Ishikawa (cell line): Measurements from ENCODE around the gene TBC1D22A.

ENCODE experiments used
- CEBPB ChIP-seq: IDR thresholded peaks from 2 replicates; pipeline ENCODE4 v1.6.1; 2012
- CREB1 ChIP-seq: IDR thresholded peaks from 2 replicates; pipeline ENCODE4 v1.6.1; 2012; ENCODE audit warnings: low read depth
- EGR1 ChIP-seq: IDR thresholded peaks from 2 replicates; pipeline ENCODE4 v1.6.1; 2012
- EP300 ChIP-seq: IDR thresholded peaks from 2 replicates; pipeline ENCODE4 v1.6.1; 2012; ENCODE audit warnings: borderline replicate concordance
- FOXM1 ChIP-seq: IDR thresholded peaks from 2 replicates; pipeline ENCODE4 v1.6.1; 2012; ENCODE audit warnings: low read depth, borderline replicate concordance
- MAX ChIP-seq: IDR thresholded peaks from 2 replicates; pipeline ENCODE4 v1.6.1; 2012
- NFIC ChIP-seq: IDR thresholded peaks from 2 replicates; pipeline ENCODE4 v1.6.1; 2012
- RAD21 ChIP-seq: IDR thresholded peaks from 2 replicates; pipeline ENCODE4 v1.6.1; 2012; ENCODE audit warnings: low read depth
- REST ChIP-seq: IDR thresholded peaks from 2 replicates; pipeline ENCODE4 v1.6.1; 2012; ENCODE audit warnings: low read depth, mild to moderate bottlenecking
- TAF1 ChIP-seq: IDR thresholded peaks from 2 replicates; pipeline ENCODE4 v1.6.1; 2012; ENCODE audit warnings: low read depth, mild to moderate bottlenecking
- TCF12 ChIP-seq: IDR thresholded peaks from 2 replicates; pipeline ENCODE4 v1.6.1; 2012; ENCODE audit warnings: low read depth
- TEAD4 ChIP-seq: IDR thresholded peaks from 2 replicates; pipeline ENCODE4 v1.6.1; 2012
- YY1 ChIP-seq: IDR thresholded peaks from 2 replicates; pipeline ENCODE4 v1.6.1; 2012; ENCODE audit warnings: low read depth
- ZBTB7A ChIP-seq: IDR thresholded peaks from 2 replicates; pipeline ENCODE4 v1.6.1; 2012; ENCODE audit warnings: low read depth
- TF ChIP-seq, protein P1 (sequence below): IDR thresholded peaks from 2 replicates; pipeline ENCODE4 v1.6.1; 2012

The TBC1D22A gene

DNA sequence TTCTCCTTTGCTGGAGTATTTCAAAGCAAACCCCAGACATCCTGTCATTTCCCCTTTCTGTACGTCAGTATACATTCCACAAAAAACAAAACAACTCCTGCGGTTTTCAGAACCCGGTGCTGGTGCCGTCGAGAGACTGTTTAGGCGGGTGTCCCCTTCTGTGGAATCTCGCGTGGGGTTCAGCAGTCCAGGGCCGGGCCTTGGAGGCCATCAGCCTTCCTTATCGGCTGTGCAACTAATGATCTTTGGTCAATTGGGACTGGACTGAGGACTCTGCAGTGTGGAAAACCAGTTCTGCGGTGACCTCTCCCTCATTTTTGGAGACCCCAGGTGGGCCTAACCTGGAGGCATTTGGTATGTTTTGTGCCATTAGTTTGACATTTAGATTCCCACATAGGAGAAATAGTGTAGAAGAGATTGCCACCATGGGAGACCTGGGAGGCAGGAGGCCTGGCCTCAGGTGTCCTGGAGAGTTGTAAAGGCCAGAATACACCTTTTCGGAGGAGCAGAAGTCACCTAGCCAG is 84.4 kb downstream of the TBC1D22A start:
- TF ChIP-seq RAD21 (no peak), TEAD4 (no peak), MAX (no peak), TCF12 (no peak), CEBPB (no peak), ZBTB7A (no peak), EP300 (no peak), EGR1 (no peak), CREB1 (no peak), REST (no peak), TAF1 (no peak), FOXM1 (no peak)
- TF ChIP-seq, protein P1, sequence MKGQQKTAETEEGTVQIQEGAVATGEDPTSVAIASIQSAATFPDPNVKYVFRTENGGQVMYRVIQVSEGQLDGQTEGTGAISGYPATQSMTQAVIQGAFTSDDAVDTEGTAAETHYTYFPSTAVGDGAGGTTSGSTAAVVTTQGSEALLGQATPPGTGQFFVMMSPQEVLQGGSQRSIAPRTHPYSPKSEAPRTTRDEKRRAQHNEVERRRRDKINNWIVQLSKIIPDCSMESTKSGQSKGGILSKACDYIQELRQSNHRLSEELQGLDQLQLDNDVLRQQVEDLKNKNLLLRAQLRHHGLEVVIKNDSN = no peak

DNA sequence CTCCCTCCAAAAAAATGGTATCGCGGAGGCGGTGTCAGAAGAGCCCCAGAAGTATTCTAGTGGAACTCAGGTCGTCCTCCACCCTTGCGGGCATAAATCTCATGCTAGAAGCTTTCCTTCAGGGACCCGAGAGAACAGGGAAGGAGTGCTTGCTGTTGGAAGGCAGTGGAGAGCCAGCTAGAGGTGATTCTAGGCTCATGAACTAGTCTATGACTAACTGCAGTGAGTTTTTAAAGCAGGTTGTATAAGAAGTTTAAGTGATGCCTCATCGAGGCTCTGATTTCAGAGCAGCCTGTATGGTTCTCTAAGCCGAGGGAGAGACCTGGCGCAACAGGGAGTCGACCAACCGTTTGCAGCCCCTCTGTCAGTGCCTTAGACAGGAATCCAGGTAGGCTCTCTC is 85.7 kb downstream of the TBC1D22A start:
- no peak for TF ChIP-seq FOXM1
- no peak for TF ChIP-seq CREB1
- TF ChIP-seq EGR1 = no peak
- TF ChIP-seq REST = no peak
- no peak for TF ChIP-seq MAX
- no peak for TF ChIP-seq CEBPB
- no peak for TF ChIP-seq RAD21
- TF ChIP-seq TCF12 = no peak
- TF ChIP-seq YY1 = no peak
- TF ChIP-seq, protein P1 = no peak
- no peak for TF ChIP-seq EP300
- TF ChIP-seq TAF1 = no peak
- TF ChIP-seq ZBTB7A = no peak
- no peak for TF ChIP-seq NFIC
- TF ChIP-seq TEAD4 = no peak

- TF ChIP-seq CEBPB (no peak), FOXM1 (no peak), YY1 (no peak)
Observed at GRCh38 chr22:46849101-46849500, 86.7 kb downstream of the TBC1D22A start.

DNA sequence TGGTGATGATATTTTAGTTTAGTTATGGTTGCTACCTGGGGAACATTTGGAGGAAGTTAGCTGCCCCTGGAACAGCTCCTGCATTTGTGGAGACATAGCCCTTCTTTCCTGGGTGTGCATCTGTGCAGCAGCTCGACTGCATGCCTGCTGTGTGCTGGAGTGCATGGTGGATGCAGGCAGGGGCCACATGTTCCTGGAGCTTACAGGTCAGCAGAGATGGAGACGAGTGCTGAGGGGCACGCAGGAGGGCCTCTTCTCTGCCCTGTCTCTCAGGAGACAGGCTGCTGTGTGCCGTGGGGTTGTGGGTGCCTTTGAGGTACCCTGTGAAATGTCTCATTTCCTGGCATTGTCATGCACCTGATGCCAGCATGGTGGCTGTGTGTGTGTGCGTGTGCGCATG is 87.5 kb downstream of the TBC1D22A start:
- TF ChIP-seq FOXM1 (no peak), YY1 (no peak), TAF1 (no peak), EP300 (no peak), CREB1 (no peak), RAD21 (no peak), ZBTB7A (no peak), MAX (no peak), TEAD4 (no peak), CEBPB (no peak), EGR1 (no peak), TCF12 (no peak)

GRCh38 chr22:46851311-46851710 is 88.9 kb downstream of the TBC1D22A start:
- TF ChIP-seq RAD21 (no peak), TCF12 (no peak), CEBPB (no peak), TAF1 (no peak), MAX (no peak), FOXM1 (no peak), CREB1 (no peak), ZBTB7A (no peak), TEAD4 (no peak), NFIC (no peak)
- TF ChIP-seq, protein P1 = no peak

DNA sequence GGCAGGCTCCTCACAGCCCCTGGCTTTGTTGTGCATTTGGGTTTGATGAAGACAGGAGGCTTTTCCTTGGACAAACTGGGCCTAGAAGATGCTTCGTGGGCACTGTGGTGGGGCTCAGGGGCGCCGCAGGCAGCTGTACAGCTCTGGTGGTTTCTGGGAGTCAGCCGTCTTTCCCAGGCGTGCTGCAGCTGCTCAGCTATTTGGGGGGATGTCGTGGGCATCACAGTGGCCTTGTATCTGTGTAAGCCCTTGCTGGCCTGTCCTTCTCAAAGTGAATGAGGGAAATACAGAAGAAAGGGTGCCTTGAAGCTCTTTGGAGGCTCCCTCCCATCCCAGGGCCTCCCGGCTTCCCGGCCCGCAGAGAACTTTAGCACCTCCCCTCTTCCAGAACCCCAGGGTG is 89.5 kb downstream of the TBC1D22A start:
- TF ChIP-seq, protein P1 = no peak
- TF ChIP-seq MAX (no peak), CREB1 (no peak), TCF12 (no peak), YY1 (no peak)
